HG03558 (cell line): Measurements from ENCODE around the gene FGFR3.

ENCODE experiments used
- ATAC-seq: cut with Tn5 transposase; IDR thresholded peaks from one replicate; pipeline ENCODE4 v1.9.1; 2021; ENCODE audit warnings: moderate number of reproducible peaks; ENCODE audit not compliant: unreplicated experiment; ENCODE audit errors: extremely low read depth

FGFR3 gene

GRCh38 chr4:1792832-1793495 is at the start of gene FGFR3:
Gene FGFR3, plus strand, starts transcription at chr4:1793293. Its CDS starts 642 bp downstream, at chr4:1793935.
- ATAC-seq: no peak

GRCh38 chr4:1743551-1743950 is 49.5 kb upstream of the FGFR3 start:
- ATAC-seq: no peak

GRCh38 chr4:1743975-1744374 is 49.1 kb upstream of the FGFR3 start:
- ATAC-seq: no peak

DNA sequence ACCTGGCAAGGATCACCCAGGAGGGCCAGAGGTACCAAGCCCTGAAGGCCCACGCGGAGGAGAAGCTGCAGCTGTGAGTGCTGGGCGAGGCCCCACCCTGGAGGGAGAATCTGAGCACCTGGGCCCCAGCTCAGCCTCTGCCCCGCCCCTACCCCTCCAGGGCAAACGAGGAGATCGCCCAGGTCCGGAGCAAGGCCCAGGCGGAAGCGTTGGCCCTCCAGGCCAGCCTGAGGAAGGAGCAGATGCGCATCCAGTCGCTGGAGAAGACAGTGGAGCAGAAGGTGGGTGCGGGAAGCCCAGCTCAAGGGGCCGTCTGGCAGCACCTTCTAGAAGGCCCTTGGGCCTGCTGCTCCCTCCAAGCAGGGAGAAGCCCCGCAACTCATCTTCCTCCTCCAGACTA is 48.5 kb upstream of the FGFR3 start:
- ATAC-seq: no peak

GRCh38 chr4:1745165-1745564 is 47.9 kb upstream of the FGFR3 start:
- ATAC-seq: no peak

- ATAC-seq: no peak
Observed at GRCh38 chr4:1745697-1746096, 47.4 kb upstream of the FGFR3 start.

DNA sequence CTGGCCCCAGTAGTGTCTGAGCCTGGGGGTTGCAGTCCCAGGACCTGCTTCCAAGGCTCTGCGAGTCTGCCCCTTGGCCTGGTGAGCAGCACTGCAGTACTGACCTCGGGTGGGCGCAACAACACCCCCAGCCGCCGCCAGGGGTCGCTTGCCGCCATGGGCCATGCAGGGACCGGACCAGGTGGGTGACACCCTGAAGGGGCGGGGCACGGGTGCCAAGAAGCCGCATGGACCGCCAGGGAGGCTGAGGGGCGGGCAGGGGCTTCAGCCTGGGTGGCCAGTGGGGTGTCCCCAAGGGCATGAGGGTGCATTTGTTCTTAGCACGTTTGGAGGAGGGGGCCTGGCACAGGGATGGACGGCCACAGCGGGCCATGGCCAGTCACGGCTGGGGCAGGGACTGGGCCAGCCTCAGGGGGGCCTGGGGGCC is 46.8 kb upstream of the FGFR3 start:
- no peak for ATAC-seq

DNA sequence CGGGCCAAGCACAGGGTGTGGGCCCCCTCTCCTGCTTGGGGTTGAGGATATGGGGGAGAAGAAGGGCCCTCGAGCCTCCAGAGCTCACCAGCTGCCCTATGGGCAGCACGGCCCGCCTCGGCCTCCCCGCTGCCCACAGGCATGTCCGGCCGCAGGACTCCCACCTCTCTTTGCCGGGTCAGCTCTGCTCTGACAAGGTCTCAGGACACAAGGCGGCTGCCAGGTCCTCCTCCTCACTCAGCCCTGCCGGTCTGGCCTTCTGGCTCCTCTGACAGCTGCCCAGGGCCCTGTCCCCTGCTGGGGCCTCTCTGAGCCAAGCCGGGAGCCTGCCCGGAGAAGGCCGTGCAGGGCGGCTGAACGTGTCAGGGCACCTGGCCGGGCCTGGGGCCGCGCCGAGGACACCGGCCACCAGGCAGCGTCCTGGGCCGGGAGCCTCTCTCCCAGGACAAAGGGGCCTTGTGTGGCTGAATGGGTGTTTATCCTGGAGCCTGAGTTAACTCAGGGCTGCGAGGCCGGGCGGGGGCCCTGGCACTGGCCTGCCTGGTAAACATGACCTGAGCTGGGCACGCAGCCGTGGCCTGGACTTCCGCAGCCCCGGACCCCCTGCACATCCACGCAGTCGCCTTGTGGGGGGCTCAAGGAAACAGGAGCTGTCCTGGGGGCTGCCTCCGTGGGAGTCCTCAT is 46.0 kb upstream of the FGFR3 start:
- ATAC-seq: no peak

GRCh38 chr4:1747603-1747967 is 45.5 kb upstream of the FGFR3 start:
- ATAC-seq: no peak

DNA sequence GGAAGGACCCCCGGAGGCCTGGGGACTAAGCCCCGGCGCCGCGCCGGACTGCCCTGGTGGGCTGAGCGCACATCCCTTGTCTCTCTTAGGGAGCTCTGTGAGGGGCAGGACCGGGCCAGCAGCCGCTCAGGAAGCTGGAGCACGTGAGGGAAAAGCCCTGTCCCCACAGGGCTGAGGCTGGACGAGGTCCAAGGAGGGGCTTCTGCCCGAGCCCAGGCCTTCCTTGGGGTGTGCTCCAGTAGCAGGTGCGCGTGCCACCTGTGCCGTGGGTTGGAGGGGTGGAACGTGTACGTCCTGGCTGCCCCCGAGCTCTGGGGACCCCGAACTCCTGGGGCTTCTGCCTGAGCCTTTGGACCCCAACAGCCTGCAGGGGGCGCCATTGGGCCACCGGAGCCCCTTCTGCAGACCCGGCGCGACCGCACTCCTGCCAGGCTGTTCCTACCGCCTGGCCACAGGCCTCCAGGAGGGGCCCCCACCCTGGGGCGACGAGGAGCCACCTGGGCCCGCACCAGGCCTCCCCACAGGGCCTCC is 44.6 kb upstream of the FGFR3 start:
- no peak for ATAC-seq

DNA sequence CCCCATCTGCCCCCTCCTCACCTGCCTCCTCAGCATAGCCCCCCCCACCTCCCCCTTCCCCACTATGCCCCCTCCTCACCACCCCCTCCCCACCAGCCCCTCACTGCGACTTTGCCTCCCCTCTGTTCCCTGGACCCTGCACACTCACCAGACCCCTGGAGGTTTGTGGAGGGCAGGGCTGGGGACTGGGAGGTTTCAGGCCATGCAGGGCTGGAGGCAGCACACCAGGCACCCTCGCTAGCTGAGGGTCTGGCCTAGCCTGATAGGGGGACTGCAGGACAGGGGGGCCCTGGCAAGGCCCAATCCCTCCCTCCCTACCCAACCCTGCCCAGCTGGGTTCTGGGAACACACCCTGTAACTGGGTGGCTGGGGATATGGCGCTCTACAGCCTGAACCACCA is 43.7 kb upstream of the FGFR3 start:
- no peak for ATAC-seq

DNA sequence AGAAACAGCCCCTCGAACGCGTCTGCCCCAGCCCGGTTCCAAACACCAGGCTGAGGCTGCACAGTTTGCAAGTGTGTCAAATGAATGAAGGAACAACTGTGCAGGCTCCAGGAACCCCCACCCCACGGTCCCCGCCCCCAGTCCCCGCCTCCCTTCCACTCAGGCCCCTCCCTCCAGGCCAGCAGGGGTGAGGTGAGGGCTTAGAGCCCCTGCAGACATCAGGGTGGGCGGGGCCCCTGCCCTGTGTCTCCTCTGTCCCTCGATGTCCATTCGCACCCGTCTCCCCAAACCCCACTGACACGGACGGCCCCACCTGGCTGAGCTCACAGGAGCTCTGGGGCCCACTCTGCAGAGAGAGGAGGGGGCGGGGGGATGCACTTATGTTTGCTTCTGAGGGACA is 43.3 kb upstream of the FGFR3 start:
- ATAC-seq: no peak

DNA sequence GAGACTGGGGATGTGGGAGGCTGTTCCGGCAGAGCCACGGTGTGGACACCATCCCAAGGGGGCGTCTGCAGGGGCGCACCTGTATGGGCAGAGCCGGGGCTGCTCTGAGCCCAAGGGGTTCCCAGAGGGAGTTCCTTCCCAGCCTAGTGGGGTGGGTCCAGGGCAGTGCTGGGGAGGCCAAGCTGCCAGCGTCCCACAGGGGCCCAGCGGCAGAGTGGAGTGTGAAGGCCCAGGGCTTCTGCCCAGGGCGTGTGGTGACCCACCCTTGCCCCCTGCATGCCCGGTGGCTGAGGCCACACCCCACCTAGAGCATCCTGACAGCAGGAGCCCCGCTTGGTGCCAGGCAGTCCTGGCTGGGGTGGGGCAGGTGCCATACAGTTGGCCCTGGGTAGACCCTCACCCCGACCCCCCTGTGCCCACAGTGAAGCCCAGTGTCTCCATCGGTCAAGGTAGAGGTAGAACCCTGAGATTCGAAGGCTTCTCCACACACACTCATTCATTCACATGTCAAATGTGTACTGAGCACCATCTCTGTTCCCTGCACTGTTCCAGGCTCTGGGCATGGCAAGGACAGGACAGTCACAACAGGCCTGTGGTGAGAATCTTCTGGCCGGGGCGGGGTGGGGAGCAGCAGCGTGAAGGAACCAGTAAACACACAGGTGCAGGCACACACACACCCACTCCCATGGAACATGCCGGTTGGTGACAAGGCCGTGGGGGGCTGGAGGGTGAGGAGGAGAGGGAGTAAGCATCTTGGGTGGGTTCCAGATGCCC is 42.5 kb upstream of the FGFR3 start:
- ATAC-seq: no peak

GRCh38 chr4:1751155-1751918 is 41.8 kb upstream of the FGFR3 start:
- ATAC-seq: no peak

DNA sequence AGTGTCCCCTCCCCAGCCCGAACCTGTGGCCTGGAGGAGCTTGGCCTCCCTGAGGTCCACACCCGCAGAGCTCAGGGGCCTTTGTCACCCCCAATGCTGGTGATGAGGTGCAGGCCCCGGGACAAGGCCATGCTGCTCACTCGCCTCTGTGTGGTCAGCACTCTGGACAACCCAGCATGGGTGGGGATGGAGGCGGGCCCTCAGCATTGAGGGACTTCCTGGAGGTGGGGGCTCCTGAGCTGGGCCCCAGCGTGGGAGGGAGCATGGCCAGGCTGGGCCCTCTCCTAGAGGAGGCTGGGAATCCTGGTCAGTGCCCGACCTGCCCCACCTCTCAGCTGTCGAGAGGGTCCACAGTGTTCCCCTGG is 41.2 kb upstream of the FGFR3 start:
- ATAC-seq: no peak

GRCh38 chr4:1752284-1753041 is 40.6 kb upstream of the FGFR3 start:
- ATAC-seq: no peak

DNA sequence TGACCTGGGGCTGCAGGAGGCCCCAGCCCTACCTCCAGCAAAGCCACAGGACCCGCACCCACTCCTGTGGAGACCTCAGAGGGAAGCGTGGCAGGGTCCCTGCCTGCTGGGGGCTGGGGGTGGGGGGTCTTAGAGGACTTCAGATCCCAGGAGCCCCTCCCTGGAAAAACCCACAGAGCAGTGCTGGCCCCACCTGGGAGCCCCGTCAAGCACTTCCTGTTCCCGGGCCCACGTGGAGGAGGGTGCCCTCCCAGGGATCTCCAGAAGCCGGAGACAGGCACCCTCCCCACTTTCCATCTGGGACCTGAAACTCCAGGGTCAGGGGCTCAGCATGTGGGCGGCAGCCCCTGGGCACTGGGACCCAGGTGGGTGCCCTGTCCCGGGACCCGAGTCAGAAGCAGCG is 39.8 kb upstream of the FGFR3 start:
- no peak for ATAC-seq

DNA sequence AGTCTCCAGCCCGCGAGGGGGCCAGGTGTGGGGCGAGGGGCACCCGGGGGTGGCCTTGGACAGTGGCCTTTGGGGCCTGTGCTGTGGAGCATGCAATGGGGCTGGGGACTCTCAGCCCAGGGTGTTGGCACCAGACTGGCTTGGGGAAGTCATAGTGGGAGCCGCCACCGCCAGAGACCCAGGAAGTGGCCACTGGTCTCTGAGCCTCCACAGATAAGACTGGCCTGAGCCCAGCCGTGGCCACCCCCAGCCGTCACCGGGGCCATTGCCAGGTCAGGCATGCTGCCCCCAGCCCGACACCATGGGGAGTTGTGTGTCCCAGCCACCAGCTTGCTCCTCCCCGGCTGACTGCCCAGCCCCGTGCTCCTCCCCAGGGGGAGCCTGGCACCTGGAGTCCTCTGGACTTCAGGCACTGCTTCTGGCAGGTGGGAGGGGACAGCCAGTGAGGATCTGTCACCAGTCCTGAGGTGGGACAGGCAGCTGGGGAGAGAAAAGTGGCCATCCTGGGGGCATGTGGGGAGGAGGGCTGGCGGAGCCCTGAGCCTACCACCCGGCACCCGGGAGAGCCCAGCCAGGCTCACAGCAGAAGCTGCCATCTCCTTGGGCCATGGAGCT is 39.3 kb upstream of the FGFR3 start:
- no peak for ATAC-seq

GRCh38 chr4:1754336-1754735 is 38.8 kb upstream of the FGFR3 start:
- no peak for ATAC-seq
